IPS-15b (cell line): Measurements from ENCODE around the gene MORN3.
"Not testable (repeated sequence)": the region's sequence is repeated elsewhere in the genome, so short reads cannot be mapped to it uniquely, and the experiment has no call there.

Source experiments
- H3K27me3 ChIP-seq: one replicate; pipeline ENCODE4 v1.6.1; 2013; ENCODE audit warnings: low read length; ENCODE audit not compliant: control insufficient read depth, insufficient read depth
- H3K36me3 ChIP-seq: one replicate; pipeline ENCODE4 v1.6.1; 2013; ENCODE audit warnings: low read length; ENCODE audit not compliant: control insufficient read depth, insufficient read depth
- H3K4me1 ChIP-seq: one replicate; pipeline ENCODE4 v1.6.1; 2013; ENCODE audit warnings: mild to moderate bottlenecking, low read length; ENCODE audit not compliant: control insufficient read depth, insufficient read depth
- H3K4me3 ChIP-seq: one replicate; pipeline ENCODE4 v1.5.1; 2013; ENCODE audit warnings: low read depth, low read length
- H3K9ac ChIP-seq: one replicate; pipeline ENCODE4 v1.6.1; 2013; ENCODE audit warnings: low read depth, mild to moderate bottlenecking, low read length
- H3K9me3 ChIP-seq: one replicate; pipeline ENCODE4 v1.6.1; 2013; ENCODE audit warnings: mild to moderate bottlenecking, low read length; ENCODE audit not compliant: control insufficient read depth, insufficient read depth

Gene MORN3

DNA sequence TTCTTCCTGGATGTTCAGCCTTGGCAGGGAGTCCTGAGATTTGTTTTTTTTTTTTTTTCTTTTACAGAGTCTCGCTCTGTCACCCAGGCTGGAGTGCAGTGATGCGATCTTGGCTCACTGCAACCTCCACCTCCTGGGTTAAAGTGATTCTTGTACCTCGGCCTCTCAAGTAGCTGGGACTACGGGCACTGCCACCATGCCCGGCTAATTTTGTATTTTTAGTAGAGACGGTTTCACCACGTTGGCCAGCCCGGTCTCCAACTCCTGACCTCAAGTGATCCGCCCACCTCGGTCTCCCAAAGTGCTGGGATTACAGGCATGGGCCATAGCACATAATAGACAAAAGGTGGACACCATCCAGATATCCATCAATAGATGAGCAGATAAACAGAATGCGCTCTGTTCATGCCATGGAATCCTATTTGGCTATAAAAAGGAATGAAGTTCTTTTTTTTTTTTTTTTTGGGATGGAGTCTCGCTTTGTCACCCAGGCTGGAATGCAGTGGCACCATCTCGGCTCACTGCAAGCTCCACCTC lies 10.3 kb upstream of the MORN3 start:
- H3K36me3 ChIP-seq, H3K4me3 ChIP-seq, H3K27me3 ChIP-seq, H3K9me3 ChIP-seq, H3K4me1 ChIP-seq, H3K9ac ChIP-seq: not testable (repeated sequence)

GRCh38 chr12:121678716-121679300 lies 9.4 kb upstream of the MORN3 start:
- Histone ChIP-seq H3K27me3 (no peaks in the 10 kb centered on the region), H3K4me1 (no peaks in the 10 kb centered on the region), H3K36me3 (no peaks in the 10 kb centered on the region), H3K9ac (no peak overlapping the region), H3K9me3 (no peaks in the 10 kb centered on the region), H3K4me3 (no peak overlapping the region)

DNA sequence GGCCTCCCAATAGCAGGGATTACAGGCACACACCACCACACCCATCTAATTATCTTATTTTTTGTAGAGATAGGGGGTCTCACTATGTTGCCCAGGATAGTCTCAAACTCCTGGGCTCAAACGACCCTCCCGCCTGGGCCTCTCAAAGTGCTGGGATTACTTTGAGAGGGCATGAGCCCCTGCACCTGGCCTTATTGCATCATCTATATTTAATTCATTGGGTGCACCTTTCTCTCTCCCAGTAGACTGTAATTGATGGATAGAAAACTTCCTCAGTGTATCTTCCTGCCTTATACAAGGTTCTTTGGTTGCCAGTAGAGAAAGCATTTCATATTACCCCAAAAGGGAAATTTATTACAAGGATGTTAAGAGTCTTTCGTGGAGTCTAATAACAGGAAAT lies 8.9 kb upstream of the MORN3 start:
- Histone ChIP-seq H3K27me3 (no peaks in the 10 kb centered on the region), H3K9ac (no peak overlapping the region), H3K4me1 (no peaks in the 10 kb centered on the region), H3K36me3 (no peaks in the 10 kb centered on the region), H3K4me3 (no peak overlapping the region), H3K9me3 (no peaks in the 10 kb centered on the region)

- no peak overlapping the region for H3K4me3 ChIP-seq
- H3K9me3 ChIP-seq: no peaks in the 10 kb centered on the region
- no peaks in the 10 kb centered on the region for H3K27me3 ChIP-seq
- H3K9ac ChIP-seq: no peak overlapping the region
- H3K36me3 ChIP-seq: no peaks in the 10 kb centered on the region
- peaks cover 8% of the 10 kb centered on the region for H3K4me1 ChIP-seq
These were observed 6.7 kb upstream of the MORN3 start for GRCh38 chr12:121676190-121676589.

- H3K4me3 ChIP-seq: peak overlapping the region; percentile 46
These were observed 3.6 kb upstream of the MORN3 start for GRCh38 chr12:121673013-121673511.

DNA sequence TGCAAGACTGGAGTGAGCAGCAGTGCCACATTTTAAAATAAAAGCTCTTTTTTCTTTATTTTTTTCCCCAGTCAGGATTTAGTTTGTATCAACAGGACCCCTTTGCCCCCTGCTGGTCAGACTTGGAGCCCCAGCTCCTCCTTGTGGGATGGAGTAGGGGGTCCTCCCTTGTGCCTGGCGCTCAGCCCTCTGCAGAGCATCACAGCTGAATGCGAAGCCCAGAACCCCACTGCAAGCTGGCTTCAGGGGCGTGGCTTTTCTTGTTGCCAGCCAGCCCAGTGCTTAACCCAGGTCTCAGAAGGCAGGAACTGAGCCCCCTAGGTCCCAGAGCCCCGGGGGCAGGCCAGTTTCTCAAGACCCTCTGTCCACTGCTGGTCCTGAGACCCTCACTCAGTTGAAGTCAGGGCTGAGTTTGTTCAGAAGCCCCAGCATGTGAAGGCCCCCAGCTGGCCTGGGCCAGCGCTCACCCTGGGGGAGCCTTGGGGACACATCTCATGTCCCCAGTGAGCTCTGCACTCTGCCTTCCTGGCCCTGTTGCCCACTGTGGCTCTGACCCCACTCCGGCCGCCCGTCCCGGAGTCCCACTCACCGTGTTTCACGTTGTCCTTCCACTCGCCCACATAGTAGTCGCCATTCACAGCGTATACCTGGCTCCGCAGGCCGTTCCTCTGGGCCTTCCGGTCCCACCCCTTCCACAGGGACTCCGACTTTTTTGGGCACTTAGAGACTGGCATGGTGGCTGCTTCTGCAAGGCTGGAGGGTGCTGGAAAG lies 519 bp downstream of the MORN3 start:
- no peak overlapping the region for H3K4me3 ChIP-seq
- peaks cover 8% of the 10 kb centered on the region for H3K4me1 ChIP-seq
- H3K36me3 ChIP-seq: peaks cover 7% of the 10 kb centered on the region
- H3K9me3 ChIP-seq: no peaks in the 10 kb centered on the region
- no peak overlapping the region for H3K9ac ChIP-seq
- H3K27me3 ChIP-seq: no peaks in the 10 kb centered on the region

More at GRCh38 chr12:121673013-121673511, 3.6 kb upstream of the MORN3 start:
- Histone ChIP-seq H3K27me3 (no peaks in the 10 kb centered on the region), H3K9me3 (no peaks in the 10 kb centered on the region), H3K36me3 (no peaks in the 10 kb centered on the region), H3K4me1 (peaks cover 8% of the 10 kb centered on the region), H3K9ac (peak overlapping the region; percentile 47)

DNA sequence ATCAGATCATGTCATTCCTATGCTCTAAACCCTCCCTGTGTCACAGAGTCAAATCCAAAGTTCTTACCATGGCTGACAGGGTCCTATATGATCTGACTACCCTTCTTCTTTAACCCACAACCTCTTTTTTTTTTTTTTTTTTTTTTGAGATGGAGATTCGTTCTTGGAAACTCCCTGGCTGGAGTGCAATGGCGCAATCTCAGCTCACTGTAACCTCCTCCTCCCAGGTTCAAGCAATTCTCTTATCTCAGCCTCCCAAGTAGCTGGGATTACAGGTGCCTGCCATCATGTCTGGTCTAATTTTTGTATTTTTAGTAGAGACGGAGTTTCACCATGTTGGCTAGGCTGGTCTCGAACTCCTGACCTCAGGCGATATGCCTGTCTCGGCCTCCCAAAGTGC lies 2.6 kb downstream of the MORN3 start:
- not testable (repeated sequence) for H3K9ac ChIP-seq, H3K4me1 ChIP-seq, H3K4me3 ChIP-seq, H3K27me3 ChIP-seq, H3K9me3 ChIP-seq, H3K36me3 ChIP-seq

GRCh38 chr12:121663610-121663929 lies 5.9 kb downstream of the MORN3 start:
- no peaks in the 10 kb centered on the region for H3K9me3 ChIP-seq
- no peaks in the 10 kb centered on the region for H3K4me1 ChIP-seq
- peaks cover 7% of the 10 kb centered on the region for H3K36me3 ChIP-seq
- no peak overlapping the region for H3K9ac ChIP-seq
- H3K4me3 ChIP-seq: no peak overlapping the region
- H3K27me3 ChIP-seq: no peaks in the 10 kb centered on the region

DNA sequence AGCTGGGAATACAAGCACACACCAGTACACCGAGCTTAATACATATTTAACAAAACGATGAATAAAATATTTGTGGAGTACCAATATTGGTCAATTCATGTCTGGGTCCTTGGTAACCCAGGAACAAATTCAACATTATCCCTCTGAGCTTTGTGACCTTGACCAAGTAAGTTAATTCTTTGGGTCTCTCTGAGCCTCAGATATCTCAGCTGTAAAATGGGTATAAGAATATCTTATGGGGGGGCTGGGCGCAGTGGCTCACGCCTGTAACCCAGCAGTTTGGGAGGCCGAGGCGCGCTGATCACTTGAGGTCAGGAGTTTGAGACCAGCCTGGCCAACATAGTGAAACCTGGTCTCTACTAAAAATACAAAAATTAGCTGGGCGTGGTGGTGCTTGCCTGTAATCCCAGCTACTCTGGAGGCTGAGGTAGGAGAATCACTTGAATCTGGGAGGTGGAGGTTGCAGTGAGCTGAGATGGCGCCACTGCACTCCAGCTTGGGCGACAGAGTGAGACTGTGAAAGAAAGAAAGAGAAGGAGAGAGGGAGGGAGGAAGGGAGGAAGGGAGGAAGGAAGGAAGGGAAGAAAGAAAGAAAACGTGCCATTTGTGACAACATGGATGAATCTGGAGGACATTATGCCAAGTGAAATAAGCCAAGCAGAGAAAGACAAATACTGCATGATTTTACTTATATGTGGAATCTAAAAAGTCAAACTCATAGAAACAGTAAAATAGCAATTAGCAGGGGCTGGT lies 7.9 kb downstream of the MORN3 start:
- not testable (repeated sequence) for H3K4me1 ChIP-seq, H3K27me3 ChIP-seq, H3K36me3 ChIP-seq, H3K9me3 ChIP-seq, H3K4me3 ChIP-seq, H3K9ac ChIP-seq

DNA sequence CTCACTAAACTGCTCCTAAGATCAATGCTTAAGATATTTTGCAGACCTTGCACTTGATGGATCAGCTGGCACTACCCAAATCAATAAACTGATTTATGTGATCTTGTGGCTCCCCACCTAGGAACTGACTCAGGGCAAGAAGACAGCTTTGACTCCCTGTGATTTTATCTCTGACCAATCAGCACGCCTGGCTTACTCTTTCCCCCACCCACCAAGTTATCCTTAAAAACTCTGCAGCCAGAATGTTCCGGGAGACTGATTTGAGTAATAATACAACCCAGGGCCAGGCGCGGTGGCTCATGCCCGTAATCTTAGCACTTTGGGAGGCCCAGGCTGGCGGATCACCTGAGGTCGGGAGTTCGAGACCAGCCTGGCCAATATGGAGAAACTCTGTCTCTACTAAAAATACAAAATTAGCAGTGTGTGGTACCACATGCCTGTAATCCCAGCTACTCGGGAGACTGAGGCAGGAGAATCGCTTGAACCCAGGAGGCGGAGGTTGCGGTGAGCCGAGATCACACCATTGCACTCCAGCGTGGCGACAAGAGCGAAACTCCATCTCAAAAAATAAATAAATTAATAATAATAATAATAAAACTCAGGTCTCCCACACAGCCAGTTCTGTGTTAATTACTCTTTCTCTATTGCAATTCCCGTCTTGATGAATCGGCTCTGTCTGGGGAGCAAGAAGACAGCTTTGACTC lies 12.0 kb downstream of the MORN3 start:
- Histone ChIP-seq H3K9ac (no peak overlapping the region), H3K36me3 (no peaks in the 10 kb centered on the region), H3K4me3 (no peak overlapping the region), H3K27me3 (no peaks in the 10 kb centered on the region), H3K9me3 (no peaks in the 10 kb centered on the region), H3K4me1 (no peaks in the 10 kb centered on the region)

DNA sequence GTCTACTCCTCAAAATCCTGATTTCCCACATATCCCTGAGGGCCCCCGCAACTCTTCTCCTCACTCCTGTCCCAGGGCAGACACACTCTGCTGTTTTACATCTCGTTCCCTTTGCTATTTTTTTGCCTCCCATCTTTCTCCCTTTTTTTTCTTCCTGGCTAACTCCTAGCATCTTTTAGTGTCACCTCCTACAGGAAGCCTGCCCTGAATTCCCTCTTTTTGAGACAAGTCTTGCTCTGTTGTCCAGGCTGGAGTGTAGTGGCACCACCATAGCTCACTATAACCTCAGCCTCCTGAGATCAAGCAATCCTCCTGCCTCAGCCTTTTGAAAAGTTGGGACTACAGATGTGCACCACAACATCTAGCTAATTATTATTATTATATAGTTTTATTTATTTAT lies 13.3 kb downstream of the MORN3 start:
- Histone ChIP-seq H3K27me3 (no peaks in the 10 kb centered on the region), H3K9ac (no peak overlapping the region), H3K36me3 (no peaks in the 10 kb centered on the region), H3K4me1 (no peaks in the 10 kb centered on the region), H3K9me3 (no peaks in the 10 kb centered on the region), H3K4me3 (no peak overlapping the region)
